ENCODE measurements around the gene PDK4. TPM values are rescaled to one million over a fixed set of nuclear protein-coding genes. Genes with fewer than 3 reads are reported as not detected.
"Not testable (repeated sequence)": the region's sequence is repeated elsewhere in the genome, so short reads cannot be mapped to it uniquely, and the experiment has no call there.

PDK4 gene
- total and polyA plus RNA-seq, 7 donors: 38.4 to 1,066 (median 254) TPM

DNA sequence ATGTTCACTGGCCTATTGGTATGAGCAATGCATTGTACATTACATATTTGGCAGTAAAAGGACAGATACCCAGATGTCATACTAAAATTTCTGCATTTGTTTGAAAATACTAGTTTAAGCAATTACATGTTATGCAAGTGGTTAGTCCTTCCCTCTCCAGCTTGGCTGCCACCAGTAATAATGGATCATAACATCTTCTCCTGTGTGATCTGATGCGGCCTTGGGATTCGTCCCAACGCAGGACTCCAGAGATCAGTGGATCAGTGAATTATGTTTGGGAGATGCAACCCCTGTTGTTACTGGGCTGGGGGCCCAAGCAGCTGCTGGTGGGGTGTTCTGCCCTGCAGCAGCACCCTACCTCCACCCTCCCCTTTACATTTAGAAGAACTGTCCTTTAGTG, 11.2 kb upstream of the PDK4 start:
- H3K4me3 ChIP-seq: no peak overlapping the region
- H3K27me3 ChIP-seq: no peaks in the 10 kb centered on the region
- intact Hi-C loops (cut with DNase I): loop anchor here (1.0 to 10.0 kb wide), 2 partner anchors 8 to 167 kb away; partner anchors contain the start of gene DYNC1I1
- H3K36me3 ChIP-seq: no peaks in the 10 kb centered on the region
- 75 to 80% methylated on average over 3 of the region's 3 CpGs for WGBS, 2 donors
- DNase-seq: peak; percentile 85
- TF ChIP-seq POLR2AphosphoS5 (IDR thresholded peaks at IDR 0.05) (peak in 2 of 4 donors; percentile 23 to 51), EP300 (IDR thresholded peaks at IDR 0.05) (no peak)
- no peaks in the 10 kb centered on the region for H3K9me3 ChIP-seq
- H3K27ac ChIP-seq: peak overlapping the region; percentile 83 to 95 (median 91)
- H3K4me1 ChIP-seq: peaks cover 0 to 53% (median 46%) of the 10 kb centered on the region in 4 donors

- Histone ChIP-seq H3K36me3 (no peaks in the 10 kb centered on the region), H3K9me3 (no peaks in the 10 kb centered on the region), H3K27ac (peak overlapping the region in 2 of 4 donors; percentile 94 to 95), H3K4me1 (peaks cover 0 to 46% (median 32%) of the 10 kb centered on the region in 4 donors), H3K4me3 (no peak overlapping the region), H3K27me3 (no peaks in the 10 kb centered on the region)
- DNase-seq: peak; percentile 66
- WGBS, 2 donors: 93 to 97% methylated on average over 21 of the region's 21 CpGs
- intact Hi-C loops (cut with DNase I): loop anchor here (10.0 kb wide), 1 partner anchor 170 kb away; the partner anchor contains the start of gene DYNC1I1
- TF ChIP-seq POLR2A (IDR thresholded peaks at IDR 0.05) (no peak), CTCF (IDR thresholded peaks at IDR 0.05) (no peak), EP300 (IDR thresholded peaks at IDR 0.05) (no peak), POLR2AphosphoS5 (IDR thresholded peaks at IDR 0.05) (no peak)
Measured at GRCh38 chr7:95605275-95605674, 9.0 kb upstream of the PDK4 start.

GRCh38 chr7:95604811-95605210, 8.5 kb upstream of the PDK4 start:
- not testable (repeated sequence) for H3K27me3 ChIP-seq, H3K9me3 ChIP-seq, H3K4me3 ChIP-seq, H3K36me3 ChIP-seq
- 89 to 92% methylated on average over 3 of the region's 3 CpGs for WGBS, 2 donors
- DNase-seq: peak; percentile 63
- Histone ChIP-seq H3K4me1 (peaks cover 0 to 41% (median 28%) of the 10 kb centered on the region in 4 donors), H3K27ac (peak overlapping the region in 2 of 4 donors; percentile 94 to 95)
- intact Hi-C loops (cut with DNase I): loop anchor here (10.0 kb wide), 1 partner anchor 170 kb away; the partner anchor contains the start of gene DYNC1I1
- peak in 1 of 4 donors; percentile 2 for TF ChIP-seq EP300 (IDR thresholded peaks at IDR 0.05)
- TF ChIP-seq POLR2AphosphoS5 (IDR thresholded peaks at IDR 0.05): peak in 1 of 4 donors; percentile 22

- not testable (repeated sequence) for H3K9me3 ChIP-seq, DNase-seq, H3K36me3 ChIP-seq, H3K27me3 ChIP-seq, H3K4me3 ChIP-seq
- Histone ChIP-seq H3K4me1 (peaks cover 0 to 39% (median 24%) of the 10 kb centered on the region in 4 donors), H3K27ac (peak overlapping the region in 2 of 4 donors; percentile 48 to 95)
- intact Hi-C loops (cut with DNase I): loop anchor here (10.0 kb wide), 1 partner anchor 170 kb away; the partner anchor contains the start of gene DYNC1I1
- TF ChIP-seq POLR2AphosphoS5 (IDR thresholded peaks at IDR 0.05) (peak in 1 of 4 donors; percentile 26), EP300 (IDR thresholded peaks at IDR 0.05) (peak in 2 of 4 donors; percentile 3 to 16)
- 89 to 97% methylated on average over 2 of the region's 2 CpGs for WGBS, 2 donors
Measured at GRCh38 chr7:95604397-95604796, 8.1 kb upstream of the PDK4 start.

DNA sequence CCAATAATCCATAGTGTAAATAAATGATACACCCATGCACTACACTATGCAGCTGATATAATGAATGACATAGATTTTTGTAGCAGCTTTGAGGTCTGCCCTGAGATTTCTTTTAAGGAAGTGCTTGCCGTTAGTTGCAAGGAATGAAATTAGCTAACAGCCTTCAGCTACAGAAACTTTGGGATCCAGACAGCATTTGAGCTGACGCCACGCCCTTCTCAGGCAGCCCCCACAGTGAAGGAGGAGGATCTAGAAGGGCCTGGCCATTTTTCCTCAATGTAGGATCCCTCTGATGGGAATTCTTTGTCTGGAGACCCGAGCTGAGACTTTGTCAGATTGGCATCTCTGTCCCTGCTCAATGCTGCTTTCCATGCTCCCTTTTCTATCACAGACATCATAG, 6.1 kb upstream of the PDK4 start:
- no peak for TF ChIP-seq CTCF (IDR thresholded peaks at IDR 0.05)
- no peak for TF ChIP-seq POLR2A (IDR thresholded peaks at IDR 0.05)
- no peak for TF ChIP-seq POLR2AphosphoS5 (IDR thresholded peaks at IDR 0.05)
- TF ChIP-seq EP300 (IDR thresholded peaks at IDR 0.05): no peak
- H3K27ac ChIP-seq: peak overlapping the region in 2 of 4 donors; percentile 48 to 49
- H3K4me1 ChIP-seq: peaks cover 0 to 39% (median 26%) of the 10 kb centered on the region in 4 donors

GRCh38 chr7:95601316-95601715, 5.0 kb upstream of the PDK4 start:
- no peak overlapping the region for H3K4me3 ChIP-seq
- 56 to 83% methylated on average over 4 of the region's 4 CpGs for WGBS, 2 donors
- TF ChIP-seq CTCF (IDR thresholded peaks at IDR 0.05): no peak
- no peak for TF ChIP-seq POLR2A (IDR thresholded peaks at IDR 0.05)
- TF ChIP-seq EP300 (IDR thresholded peaks at IDR 0.05): no peak
- no peak for TF ChIP-seq POLR2AphosphoS5 (IDR thresholded peaks at IDR 0.05)
- H3K4me1 ChIP-seq: peaks cover 0 to 37% (median 25%) of the 10 kb centered on the region in 4 donors
- no peaks in the 10 kb centered on the region for H3K9me3 ChIP-seq
- H3K27ac ChIP-seq: peak overlapping the region in 2 of 4 donors; percentile 7 to 35
- no peaks in the 10 kb centered on the region for H3K27me3 ChIP-seq
- intact Hi-C loops (cut with DNase I): loop anchor here (10.0 kb wide), 1 partner anchor 173 kb away; the partner anchor contains the start of gene DYNC1I1
- no peaks in the 10 kb centered on the region for H3K36me3 ChIP-seq
- DNase-seq: no peak

More for the DNA sequence above, 6.1 kb upstream of the PDK4 start:
- DNase-seq: peak; percentile 66
- no peaks in the 10 kb centered on the region for H3K36me3 ChIP-seq
- WGBS, 2 donors: 63 to 73% methylated on average over 4 of the region's 4 CpGs
- no peaks in the 10 kb centered on the region for H3K9me3 ChIP-seq
- intact Hi-C loops (cut with DNase I): loop anchor here (10.0 kb wide), 1 partner anchor 172 kb away; the partner anchor contains the start of gene DYNC1I1
- H3K27me3 ChIP-seq: no peaks in the 10 kb centered on the region
- no peak overlapping the region for H3K4me3 ChIP-seq

Data from sigmoid colon (tissue), 7 donors.